NCI-H128 (cell line): ENCODE results near the gene EPB41L2.

Experiments
- DNase-seq: peaks from one replicate; lab custom pipeline; 2025; ENCODE audit not compliant: unreplicated experiment; lab: John Stamatoyannopoulos, UW

Gene EPB41L2

DNA sequence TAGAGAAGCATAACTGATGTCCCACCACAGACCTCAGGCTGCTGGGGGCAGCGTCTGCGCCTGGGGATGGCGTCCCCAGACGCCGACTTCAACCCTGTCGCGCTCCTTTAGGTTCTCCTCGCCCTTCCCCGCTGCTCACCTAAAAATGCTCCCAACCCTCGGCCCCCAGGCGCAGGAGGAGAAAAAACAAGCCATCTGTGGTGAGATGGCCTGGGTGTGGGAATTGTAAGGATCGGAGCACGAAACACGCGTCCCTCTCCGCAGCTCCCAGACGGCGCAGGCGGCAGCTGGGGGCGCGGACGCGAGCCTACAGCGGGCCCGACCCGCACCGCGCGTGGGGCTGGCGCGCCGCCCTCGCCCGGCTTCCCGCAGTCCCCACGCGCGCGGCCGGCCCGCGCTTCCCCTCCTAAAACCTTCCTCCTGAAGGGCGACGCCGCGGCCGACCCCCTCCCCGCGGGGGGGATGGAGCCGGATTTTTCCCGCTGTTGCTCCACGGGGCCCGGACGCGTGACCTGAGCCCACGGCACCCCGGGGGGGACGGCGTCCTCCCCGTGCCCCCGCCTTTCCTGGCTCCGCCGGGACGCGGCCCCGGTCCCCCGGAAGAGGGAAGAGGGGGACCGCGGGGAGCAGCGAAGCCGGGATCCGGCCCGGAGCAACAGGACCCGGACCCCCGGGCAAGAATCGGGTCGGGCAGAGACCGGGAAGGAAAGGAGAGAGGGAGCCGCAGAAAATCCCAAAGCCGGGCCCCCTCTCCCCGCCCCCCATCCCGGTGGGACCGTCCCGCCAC is 611 bp downstream of the EPB41L2 start:
- no peak for DNase-seq

DNA sequence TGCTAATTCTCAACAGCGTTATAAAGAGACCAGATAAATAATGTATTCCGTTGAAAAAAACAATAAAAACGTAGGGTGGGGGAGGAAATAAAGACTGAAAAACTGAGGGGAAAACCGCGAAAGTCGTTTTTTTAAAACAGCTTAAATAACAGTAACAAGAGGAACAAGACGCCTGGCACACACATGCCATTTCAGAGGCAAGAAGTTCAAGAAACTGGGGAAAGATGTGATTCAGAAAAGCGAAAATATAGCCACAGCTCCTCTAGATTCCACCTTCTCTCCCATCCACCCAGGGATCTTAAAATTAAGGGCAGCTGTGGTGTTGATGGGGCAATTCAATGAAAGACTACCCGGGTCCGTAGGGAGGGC is 1.3 kb downstream of the EPB41L2 start:
- DNase-seq = no peak

- DNase-seq = no peak
These were observed 1.8 kb downstream of the EPB41L2 start for GRCh38 chr6:131061041-131061750.

DNA sequence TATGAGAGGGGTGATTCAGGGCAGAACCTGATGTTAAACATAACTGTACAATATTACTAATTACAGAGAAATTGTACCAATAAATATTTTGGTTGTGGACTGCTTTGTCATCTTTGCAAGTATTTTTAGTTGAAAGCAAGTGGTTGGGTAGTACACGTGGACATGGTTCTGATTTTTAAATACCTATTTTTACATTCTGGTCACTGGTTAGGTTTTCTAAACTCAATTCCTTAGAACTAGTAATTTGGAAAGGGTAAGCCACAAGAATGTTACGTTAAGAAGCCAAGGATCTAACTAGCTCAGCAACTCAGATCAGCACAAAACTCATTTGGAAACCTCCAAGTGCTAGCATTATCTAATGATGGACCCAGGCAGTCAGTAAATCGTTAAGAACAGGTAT is 2.7 kb downstream of the EPB41L2 start:
- no peak for DNase-seq

GRCh38 chr6:131059486-131059885 is 3.6 kb downstream of the EPB41L2 start:
- DNase-seq = no peak

GRCh38 chr6:131058236-131058635 is 4.8 kb downstream of the EPB41L2 start:
- no peak for DNase-seq

- no peak for DNase-seq
These were observed 8.4 kb downstream of the EPB41L2 start for GRCh38 chr6:131054392-131055250.

DNA sequence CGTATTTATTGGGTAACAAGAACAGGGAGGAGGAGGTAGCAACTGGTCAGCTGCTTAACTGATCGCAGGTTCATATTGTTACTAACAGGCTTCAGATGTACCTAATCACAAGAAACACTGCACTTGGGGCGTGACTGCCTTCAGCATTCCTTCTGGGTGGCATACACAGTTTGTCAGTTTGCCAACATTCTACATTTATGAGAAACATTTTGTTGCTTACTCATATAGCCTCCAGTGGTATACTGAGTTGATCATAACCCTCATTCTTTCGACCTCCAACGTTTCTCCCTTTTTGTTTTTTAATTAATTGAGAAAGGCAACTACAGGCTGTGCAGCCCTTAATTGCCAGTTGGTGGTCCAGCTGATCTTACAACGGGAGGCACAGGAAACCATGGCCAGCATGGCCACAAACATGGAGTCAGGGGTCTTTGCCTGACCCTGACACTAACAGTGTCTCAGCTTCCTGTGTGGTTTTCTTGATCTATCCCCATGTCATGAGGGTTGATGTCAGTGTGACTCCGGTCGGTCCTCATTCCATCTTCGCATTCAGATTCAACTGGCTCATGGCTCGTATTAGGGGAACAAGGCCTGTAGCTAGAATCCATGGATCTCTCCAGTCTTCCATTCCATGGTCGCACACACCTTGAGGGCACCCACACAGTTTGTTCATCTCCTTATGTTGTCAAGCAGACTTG is 9.4 kb downstream of the EPB41L2 start:
- DNase-seq = no peak

GRCh38 chr6:131052181-131052580 is 10.9 kb downstream of the EPB41L2 start:
- DNase-seq = no peak

GRCh38 chr6:131051341-131051740 is 11.7 kb downstream of the EPB41L2 start:
- DNase-seq = no peak

DNA sequence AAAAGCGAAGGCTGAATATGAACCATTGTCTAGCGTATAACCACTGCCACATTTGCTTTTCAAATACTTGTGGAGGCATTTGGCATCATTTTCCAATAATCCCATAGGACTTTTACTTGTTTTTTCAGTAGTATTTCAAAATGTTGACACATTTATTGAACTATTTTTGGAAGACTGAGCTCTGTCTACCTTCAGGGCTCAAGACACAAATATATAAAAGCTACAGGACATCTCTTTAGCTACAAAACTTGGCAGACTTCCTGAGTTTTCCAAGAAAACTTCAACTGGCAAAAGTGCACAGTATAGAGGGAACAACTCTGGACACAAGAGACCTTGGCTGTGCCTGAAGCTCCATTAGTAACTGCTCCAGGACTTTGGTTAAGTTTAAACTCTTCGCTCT is 13.4 kb downstream of the EPB41L2 start:
- DNase-seq = no peak

GRCh38 chr6:131048933-131049515 is 14.0 kb downstream of the EPB41L2 start:
- DNase-seq = no peak

DNA sequence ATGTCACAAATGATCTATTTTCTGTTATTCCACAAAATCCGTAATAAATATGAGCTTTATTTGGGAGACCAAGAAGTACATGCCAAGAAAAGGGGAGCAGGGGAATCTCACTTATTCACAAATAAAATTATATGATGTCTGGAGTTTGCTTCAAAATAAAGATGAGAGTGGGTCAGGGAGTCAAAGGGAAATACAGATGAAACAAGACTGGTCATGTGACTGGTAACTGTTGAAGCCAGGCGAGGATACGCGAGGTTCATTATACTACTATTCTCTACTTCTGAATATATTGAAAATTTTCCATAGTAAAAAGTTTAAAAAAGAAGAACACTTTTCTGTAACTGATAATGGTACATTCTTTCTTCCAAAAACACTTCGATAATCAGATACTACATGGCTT is 14.6 kb downstream of the EPB41L2 start:
- DNase-seq = no peak

DNA sequence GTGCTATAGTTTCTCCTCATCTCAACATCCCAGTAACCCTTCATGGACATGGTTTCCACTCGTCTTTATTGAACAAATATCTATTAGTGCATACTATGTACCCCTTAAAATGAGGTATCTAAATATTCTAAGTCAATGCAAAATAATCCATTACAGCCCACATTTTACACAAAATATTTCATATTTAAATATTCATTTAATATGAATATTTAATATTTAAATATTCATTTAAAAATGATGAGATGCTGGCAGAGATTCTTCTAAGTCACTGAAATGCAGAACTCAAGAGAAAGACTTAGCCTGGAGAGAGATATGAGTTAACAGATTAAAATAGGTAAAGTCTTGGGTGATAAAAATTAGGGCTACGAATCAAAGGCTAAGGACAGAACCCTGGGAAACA is 17.9 kb downstream of the EPB41L2 start:
- no peak for DNase-seq

- no peak for DNase-seq
These were observed 19.1 kb downstream of the EPB41L2 start for GRCh38 chr6:131043902-131044447.

GRCh38 chr6:131042664-131043063 is 20.4 kb downstream of the EPB41L2 start:
- no peak for DNase-seq

- no peak for DNase-seq
These were observed 21.2 kb downstream of the EPB41L2 start for GRCh38 chr6:131041814-131042213.

DNA sequence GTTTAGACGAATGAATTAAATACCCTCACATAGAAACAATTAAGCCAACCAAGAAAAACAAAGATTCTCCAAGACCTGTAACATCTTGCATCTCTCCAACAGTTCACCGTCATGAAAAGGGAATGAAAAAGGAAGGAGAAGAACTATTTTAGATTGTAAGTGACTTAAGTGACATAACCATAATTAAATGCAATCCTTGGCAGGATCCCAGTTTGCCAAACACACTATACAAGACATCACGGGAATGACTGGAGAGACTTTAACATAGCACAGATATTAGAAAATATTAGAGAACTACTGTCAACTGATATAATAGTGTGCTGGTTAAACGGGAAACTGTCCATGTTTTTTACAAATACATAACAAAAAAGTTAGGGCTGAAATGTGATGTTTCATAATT is 22.2 kb downstream of the EPB41L2 start:
- no peak for DNase-seq

- no peak for DNase-seq
These were observed 23.7 kb downstream of the EPB41L2 start for GRCh38 chr6:131039345-131039680.

DNA sequence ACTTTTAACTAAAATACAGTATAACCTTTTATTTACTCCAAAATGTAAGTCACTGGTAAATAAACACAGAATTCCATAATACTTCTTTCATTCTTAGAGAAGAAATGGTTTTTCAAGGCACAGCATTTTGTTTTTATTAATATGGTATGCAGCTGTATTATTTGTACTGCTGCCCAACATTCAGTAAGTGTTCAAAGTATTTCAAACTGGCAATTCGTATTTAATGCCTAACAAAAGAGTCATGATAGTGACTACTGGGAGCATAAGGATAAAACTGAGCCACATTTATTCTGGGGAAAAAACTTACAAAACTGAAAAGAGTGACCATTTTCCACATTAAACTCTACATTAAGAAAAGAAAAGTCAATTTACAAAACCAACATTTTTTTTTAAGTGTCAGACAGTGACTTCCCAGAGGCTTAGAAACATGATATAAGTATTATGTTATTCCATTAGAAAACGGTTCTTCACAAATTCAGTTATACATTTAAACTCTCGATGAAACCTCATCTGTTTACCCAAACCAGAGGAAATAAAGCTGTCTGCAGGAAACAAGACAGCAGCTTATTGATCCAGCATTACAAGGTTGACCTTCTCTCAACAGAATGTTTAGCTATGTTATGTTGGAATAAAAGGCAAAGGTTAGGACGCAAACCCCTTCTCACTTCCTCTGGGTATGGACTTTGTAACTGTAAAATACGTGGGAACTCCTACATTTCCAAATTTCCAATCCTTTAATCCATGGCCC is 24.3 kb downstream of the EPB41L2 start:
- DNase-seq = no peak
